ENCODE measurements around the gene FZD10.

Gene FZD10, protein sequence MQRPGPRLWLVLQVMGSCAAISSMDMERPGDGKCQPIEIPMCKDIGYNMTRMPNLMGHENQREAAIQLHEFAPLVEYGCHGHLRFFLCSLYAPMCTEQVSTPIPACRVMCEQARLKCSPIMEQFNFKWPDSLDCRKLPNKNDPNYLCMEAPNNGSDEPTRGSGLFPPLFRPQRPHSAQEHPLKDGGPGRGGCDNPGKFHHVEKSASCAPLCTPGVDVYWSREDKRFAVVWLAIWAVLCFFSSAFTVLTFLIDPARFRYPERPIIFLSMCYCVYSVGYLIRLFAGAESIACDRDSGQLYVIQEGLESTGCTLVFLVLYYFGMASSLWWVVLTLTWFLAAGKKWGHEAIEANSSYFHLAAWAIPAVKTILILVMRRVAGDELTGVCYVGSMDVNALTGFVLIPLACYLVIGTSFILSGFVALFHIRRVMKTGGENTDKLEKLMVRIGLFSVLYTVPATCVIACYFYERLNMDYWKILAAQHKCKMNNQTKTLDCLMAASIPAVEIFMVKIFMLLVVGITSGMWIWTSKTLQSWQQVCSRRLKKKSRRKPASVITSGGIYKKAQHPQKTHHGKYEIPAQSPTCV

DNA sequence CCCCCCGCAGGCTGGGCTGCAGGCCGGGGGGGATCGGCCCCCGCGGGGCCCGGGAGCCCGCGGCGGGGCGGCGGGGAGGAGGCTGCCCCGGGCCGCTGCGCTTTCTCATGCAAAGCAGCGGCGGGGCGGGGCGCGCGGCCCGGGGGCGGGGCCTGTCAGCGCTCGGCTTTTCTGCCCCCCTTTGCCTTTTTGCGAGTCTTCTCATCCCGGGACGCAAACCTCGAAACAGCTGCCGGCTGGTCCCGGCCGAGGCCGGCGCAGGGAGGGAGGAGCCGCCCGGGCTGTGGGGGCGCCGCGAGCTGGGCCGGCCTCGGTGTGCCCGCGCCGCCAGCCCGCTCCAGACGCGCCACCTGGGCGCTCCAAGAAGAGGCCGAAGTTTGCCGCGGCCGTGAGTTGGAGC, at the start of gene FZD10:
Gene FZD10 (plus strand): TSS at position 198 of the 400 bp plus-strand sequence. CDS start 479 bp downstream, outside the sequence.
- DNase-seq = no peak

DNA sequence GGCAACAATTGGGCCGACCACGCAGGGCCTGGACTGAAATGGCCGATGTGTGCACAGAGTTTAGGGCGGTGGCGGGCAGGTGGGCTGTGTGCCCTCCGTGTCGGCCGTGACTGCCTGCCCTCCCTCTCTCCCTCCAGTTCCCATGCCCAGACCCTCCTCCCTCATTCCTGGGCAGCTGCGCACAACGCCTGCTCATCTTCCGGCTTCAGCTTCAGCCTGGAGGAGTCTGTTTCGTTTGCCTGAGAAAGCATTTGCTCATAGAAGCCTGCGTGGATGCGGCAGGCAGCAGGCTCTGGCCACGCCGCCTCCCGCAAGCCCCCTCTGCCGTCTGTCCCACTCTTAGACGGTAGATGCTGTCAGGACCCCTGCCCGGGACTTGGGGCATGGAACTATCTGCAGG, 47.3 kb upstream of the FZD10 start:
- DNase-seq = no peak

DNA sequence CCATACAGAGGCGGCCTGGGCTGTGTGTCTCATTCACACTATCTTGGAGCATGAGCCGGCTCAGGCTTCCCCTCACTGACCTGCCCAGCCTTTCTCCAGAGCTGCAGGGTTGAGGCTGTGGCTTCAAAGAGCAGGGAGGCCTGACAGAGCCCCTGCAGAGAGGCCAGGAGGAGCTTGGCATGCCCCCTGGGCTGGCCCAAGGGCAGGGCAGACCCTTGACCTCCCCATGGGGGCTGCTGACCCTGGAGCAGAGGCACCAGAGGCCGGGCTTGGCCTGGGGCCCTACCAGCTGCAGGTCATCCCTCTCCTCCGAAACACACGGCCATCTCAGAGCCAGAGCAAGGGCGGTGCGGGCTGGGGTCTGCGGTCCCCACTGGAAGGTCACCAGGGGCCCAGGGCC, 46.6 kb upstream of the FZD10 start:
- no peak for DNase-seq

DNA sequence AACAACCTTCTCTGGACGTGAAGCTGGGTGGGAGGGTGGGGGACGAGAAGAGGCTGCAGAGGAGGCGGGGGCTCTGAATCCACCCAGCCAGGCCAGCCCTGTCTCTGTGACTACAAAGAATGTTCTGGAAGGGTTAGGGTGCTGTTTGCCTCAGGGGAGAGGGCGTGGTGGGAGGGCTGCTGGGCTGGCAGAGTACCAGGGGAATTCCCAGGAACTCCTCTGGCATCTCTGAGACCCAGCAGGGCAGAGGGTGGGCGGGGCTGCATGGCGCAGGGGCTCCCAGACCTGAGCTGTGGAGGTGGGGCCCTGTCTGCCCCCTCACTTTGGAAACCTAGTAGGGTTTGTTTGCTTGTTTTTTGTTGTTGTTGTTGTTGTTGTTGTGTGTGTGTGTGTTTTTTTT, 45.5 kb upstream of the FZD10 start:
- no peak for DNase-seq

DNA sequence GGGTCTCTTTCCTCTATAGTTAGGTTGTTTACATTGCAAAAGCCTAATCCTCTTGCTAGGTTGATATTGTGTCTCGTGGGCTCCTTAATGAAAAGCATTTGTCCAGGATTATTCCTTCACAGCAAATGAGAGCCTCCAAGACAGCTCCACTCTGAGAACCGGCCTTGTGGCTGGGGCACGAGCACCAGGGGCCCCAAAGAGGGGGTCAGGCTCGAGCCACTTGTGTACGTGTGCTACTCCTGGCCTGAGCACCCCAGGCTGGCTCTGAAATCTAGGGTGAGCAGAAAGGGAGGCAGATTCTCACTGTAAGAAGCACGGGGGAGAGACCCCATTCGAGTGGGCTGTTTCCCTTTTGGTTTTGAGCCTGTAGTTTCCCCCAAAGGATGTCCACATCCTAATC, 45.0 kb upstream of the FZD10 start:
- no peak for DNase-seq

DNA sequence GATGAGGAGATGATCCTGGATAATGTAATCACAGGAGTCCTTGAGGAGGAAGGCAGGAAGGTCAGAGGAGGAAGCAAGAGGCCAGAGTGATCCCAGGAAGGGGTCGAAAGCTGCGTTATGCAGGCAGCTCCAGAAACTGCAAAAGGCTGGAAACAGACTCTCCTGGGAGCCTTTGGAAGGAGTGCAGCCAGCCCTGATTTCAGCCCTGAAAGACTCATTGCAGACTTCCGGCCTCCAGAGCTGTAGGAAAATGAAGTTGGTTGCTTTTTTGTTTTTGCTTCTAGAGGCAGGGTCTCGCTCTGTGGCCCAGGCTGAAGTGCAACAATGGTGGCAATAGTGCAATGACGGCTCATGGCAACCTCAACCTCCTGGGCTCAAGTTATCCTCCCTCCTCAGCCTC, 44.6 kb upstream of the FZD10 start:
- no peak for DNase-seq

DNA sequence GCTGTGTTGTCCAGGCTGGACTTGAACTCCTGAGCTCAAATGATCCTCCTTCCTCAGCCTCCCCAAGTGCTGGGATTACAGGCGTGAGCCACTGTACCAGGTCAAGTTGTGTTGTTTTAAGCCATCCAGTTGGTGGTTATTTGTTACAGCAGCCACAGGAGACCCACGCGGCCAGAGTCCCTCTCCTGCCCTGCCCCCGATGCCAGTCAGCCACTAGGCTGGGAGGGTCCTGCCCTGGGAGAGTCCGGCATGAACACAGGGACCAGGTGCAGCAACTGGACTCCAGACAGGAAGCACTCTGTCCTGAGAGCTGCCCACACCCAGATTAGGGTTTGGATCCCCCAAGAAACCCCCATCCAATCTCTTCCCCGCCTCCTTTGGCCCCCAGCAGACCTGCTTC, 44.1 kb upstream of the FZD10 start:
- no peak for DNase-seq

DNA sequence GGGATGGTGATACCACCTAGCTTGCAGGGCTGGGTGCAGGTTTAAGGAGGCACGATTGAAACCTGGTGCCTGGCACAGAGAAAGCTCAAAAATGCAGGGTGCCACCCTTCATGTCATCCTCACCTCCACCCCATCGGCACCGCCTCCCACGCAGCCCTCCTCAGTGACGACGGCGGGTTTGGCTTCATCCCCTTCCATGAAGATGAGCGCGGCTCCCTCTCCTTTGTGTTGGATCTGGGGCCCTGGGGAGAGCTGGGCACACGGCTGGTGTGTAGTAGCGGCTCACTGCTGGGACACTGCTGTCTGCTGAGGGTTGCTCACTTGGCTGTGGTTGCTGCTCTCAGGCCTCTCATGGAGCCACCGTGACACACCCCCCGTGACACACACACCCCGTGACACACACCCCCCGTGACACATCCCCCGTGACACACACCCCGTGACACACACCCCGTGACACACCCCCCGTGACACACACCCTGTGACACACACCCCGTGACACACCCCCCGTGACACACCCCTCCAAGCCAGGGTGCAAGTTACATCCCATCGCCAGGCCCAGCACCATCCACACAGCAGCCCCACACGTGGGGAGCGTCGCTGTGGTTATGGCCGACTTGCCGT, 42.9 kb upstream of the FZD10 start:
- no peak for DNase-seq

DNA sequence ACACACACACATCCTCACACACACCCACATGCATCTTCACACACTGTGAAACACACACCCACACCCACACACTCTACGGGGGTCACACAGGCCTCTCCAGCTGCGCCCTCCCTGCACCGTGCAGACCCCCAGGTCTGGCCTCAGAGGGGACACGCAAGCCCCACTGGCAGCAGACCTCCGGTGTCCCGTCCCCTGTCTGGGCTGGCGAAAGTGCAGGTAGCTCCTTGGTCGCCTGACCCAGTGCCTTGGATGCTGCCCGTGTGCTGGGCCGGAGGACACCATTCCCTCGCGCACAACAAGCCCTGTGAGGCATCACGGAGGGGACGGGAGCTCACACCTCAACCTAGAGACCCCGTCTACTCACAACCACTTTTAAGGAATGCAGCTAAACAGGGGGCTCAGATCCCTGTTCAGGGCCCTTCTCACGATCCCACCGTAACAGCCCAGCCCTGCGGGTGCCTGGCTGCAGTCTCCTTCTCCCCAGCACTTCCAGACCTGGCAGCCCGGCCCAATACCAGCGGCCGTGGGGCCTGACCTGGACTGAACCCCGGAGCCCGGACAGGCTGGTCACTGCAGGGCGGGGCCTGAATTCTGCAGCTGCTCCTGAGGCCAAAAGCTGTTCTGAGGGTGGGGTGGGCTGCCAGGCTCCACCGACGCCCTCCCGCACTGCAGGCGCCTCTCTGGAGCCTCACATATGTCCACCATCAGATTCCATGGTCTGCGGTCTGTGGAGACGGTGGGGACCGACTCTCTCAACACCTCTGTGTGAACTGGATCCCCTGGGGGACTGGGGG, 42.1 kb upstream of the FZD10 start:
- DNase-seq = no peak

DNA sequence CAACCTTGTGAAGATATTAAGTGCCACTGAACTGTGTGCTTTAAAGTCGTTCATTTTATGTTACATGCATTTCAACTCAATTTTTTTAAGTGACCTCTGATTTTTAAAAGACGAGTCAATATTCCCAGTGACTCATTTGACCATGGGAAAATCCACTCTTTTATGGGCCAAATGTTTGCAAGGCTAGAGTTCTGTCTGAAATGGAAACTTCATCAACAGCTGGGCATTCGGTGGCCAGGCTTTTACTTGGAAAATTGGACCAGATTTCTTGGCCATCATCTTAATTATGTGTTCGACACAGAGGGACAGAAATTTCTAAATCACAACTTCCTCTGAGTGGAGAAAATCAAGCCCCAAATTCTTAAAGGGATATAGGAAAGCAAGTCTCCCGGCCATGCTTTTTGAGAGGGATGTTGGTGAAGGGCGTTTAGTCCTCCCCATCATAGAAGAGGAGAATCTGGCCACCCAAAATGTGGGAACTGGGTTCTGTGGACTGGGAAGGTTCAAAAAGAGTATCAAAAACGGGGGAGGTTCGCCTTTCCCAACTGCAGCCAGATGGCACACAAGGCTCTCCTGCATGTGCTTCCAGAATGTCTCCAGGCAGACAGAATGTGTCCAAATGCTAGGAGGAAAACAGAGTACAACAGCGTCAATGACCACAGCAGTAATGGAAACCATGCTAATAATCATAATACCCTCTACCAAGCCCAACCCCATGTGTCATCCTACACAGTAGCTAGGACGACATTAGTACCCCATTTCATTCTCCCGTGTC, 40.9 kb upstream of the FZD10 start:
- no peak for DNase-seq

DNA sequence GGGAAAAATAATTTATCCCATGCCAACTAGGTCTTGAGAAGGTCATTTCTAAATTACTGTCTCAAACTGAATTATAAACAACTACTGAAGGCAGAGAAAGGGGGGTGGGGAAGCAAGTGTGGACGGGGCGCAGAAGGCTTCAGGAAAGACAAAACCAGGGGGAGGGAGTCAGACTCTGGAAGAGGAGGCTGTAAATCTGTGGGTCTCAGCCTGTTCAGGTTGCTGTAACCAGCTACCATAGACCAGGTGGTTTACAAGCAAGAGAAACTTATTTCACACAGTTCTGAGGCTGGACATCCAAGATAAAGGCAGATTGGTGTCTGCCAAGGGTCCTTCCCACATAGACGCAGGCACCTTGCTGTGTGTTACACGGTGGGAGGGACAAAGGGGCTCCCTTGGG, 39.9 kb upstream of the FZD10 start:
- no peak for DNase-seq

DNA sequence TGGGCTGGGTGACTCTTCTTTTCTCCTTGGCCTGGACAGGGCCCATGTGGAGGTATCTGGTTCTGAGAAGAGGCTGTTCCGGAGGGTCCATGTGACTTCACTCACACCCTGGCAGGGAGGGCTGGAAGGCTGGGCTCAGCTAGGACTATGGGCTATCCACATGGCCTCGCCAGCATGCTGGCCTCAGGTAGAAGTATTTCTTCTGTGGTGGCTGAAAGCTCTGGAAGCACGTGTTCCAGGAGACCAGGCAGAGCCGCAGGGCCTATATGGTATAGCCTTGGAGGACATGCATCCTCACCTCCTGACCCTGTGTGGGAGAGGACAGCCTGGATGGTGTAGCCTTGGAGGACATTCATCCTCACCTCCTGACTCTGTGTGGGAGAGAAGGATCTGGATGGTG, 38.2 kb upstream of the FZD10 start:
- DNase-seq = no peak

DNA sequence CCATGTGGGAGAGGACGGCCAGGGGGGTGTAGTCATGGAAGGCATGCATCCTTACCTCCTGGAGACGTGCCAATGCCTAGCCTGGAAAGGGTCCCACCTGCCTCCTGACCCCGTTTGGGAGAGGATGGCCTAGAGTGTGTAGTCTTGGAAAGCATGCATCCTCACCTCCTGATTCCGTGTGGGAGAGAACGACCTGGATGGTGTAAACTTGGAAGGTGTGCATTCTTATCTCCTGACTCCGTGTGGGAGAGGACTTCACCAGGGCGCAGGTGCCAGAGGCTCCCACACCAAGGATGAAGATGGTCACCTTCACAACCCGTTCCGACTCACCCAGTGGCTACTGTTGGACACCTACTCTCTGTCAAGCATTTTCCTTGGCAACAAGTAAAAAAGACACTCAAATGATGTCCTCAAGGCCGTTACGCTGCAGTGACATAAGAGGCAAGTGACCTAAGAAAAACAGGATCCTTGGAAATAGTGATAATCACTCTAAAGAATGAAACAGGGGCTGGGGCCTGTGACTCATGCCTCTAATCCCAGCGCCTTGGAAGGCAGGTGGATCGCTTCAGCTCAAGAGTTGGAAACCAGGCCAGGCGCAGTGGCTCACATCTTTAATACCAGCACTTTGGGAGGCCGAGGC, 37.5 kb upstream of the FZD10 start:
- DNase-seq = no peak

DNA sequence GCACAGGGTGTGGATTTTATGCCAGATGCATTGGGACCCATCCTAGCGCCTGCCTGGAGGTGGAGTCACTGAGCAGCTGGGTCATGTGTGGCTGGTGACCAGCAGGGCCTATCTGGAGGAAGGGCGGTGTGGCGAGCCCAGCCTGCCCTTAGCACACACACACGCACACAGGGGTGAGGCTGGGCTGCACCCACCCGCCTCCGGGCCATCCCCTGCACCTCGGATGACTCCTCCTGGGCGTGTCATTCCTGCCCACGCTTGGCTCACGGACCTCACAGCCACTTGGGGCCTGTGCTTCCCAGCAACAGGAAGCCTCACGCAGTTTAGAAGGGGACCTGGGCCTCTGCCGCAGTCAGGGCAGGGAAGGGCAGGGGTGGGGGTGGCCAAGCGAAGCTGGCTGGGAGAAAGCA, 36.2 kb upstream of the FZD10 start:
- no peak for DNase-seq

DNA sequence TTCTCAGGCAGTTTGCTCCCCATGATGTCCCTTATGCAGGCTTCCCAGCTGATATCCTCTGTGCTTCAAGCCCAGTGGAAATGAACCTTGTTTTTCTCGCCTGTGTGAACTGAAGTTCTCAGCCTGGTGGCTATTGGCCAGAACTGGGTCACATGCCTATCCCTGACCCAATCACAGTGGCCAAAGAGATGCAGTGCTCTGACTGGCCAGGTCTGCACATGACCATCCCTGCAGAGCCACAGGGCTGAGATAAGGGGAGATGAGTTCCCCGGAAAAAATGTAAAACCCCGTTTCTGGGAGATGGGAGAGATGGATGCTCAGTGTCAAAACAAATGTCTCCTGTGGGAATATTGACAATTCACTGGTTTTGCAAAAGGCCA, 34.7 kb upstream of the FZD10 start:
- no peak for DNase-seq

DNA sequence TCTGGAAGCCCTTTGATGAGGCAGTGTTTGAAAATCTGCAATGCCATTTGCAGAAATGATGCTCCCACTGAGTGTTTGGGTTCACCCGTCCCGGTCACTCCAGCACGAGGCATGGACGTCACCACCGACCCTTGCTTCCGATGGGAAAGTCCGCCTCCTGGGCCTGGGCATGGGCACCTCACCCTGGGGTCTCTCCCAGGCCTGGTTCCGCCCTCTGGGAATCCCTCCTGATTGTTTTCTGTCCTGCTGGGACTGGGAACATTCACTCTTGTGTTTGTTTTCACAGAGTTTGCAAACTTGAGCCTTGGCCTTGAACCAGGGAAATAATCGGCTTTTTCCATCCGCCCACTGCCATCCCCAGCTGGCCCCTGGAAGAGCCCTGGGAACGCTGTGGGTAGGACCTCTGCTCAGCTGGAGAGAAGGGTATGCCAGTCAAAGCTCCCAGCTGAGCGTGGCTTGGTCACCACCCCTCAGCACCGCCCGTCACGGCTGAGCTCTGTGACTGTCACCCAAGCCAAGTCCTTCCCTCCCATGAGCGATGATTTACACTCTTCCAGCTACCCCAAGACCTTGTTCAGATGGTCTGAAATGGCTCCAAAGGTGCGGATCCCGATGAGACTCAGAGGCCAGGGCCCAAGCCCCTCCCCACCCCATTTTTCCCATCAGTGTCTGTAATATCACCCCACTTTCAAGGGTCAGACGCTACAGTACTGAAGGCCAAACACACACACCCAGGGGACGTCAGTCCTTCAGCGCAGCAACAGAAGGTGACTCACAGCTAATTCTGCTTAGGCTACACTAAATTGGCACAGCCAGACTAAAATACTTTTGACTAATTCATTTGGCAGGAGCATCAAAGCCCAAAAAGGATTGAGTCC, 34.1 kb upstream of the FZD10 start:
- no peak for DNase-seq

DNA sequence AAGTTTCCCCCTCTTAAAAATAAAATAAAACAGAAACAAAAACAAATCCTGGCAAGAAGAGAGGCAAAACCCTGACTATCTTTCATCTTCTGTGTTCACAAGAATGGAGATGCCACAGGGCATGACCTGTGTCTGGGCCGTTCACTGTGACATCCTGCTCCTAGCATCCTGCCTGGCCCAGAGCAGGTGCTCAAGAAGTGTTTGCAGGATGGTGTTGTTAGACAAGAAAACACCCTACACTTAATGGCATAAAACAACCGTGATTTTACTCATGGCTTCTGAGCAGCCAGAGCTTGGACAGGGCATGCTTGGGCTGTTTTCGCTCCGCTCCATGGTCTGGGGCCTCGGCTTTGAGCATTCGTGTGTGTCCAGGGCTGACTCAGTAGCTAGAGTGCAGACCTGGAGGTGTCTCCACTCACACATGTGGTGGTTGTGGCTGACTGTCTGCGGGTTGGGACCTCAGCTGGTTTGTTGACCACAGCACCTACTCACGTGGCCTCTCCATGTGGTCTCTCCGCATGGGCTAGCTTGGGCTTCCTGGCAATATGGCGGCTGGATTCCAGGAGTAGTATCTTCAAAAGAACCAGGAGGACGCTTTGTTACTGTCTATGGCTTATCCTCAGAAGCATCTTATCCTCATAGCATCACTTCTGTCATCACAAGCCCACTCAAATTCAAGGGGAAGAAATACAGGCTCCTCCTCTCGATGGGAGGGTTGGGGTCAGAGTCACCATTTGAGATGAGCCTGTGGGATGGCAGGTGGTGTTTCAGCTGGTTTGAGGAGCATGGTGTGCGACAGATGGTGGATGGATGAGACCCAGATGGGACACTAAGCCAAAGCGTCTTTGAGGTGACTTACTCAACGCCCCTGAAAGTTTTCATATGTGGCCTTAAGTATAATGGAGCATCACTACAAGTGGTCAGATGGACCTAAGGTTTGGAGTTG, 33.2 kb upstream of the FZD10 start:
- no peak for DNase-seq

DNA sequence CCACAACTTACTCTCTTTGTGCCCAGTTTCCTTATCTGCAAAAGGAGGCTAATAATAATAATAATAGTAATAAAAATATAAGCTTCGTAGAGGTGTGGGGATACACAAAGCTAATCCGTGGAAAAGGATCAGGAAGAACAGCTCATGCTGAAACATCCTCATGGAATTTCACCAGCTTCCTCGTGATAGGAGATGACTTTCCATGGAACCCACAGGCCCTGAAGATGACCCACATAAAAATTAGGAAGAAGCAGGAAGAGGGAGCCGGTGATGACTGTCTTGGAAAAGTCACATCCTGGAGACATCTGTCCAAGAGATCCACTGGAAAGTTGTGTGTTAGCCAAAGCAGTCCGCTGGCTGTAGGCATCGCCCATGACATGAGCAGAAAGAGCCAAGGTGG, 31.9 kb upstream of the FZD10 start:
- DNase-seq = no peak

DNA sequence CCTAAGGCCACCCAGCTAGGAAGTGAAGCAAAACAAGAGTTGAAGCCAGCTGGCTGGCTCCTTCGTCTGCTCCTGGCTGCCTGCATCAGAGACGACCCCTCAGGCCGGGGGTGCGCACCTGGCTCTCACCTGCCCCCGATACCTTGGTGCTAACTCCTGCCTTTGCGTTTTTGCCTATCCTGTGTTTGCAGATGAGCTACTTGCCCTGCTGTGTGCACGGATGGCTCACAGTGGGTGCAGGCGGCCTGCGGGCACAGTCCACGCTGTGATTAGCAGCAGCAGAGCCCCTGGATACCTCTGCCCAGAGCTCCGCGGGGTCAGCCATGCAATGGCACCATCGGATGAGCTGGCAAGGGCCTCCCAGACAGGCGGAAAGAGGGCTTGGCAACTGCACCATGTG, 31.2 kb upstream of the FZD10 start:
- no peak for DNase-seq

DNA sequence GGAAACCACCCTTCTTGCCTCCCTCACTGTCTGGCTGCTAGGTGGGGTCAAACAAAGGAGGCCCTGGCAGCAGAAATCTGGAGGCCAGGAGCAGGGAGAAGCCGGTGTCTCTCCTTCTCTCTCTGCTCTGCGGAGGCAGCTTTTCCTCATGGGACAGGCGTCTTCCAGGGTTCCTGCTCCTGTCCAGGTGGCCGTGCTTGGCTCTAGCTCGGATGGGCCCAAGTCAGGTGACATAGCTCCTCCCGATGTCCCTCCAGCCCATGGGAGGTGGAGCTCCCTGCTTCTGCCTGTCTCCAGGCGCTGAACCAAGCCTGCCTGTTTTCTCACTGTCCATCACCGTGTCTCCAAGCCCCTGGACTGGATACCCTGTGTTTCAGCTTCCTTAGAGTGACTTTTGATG, 30.5 kb upstream of the FZD10 start:
- no peak for DNase-seq
